Stimulated activated CD4-positive, alpha-beta T cell treated with anti-CD3 and anti-CD28 coated beads, Interleukin-15, amount 100 ng/mL, for 24 hours (primary cell): ENCODE data around the gene LAMA1.
"Not testable (repeated sequence)": the region's sequence is repeated elsewhere in the genome, so short reads cannot be mapped to it uniquely, and the experiment has no call there.

Experiments
- DNase-seq: peaks from one replicate; pipeline ENCODE4 v3.0.0-alpha.2; 2020

Gene LAMA1

GRCh38 chr18:7117390-7118355 lies at the start of gene LAMA1:
LAMA1 (minus strand) TSS chr18:7117797; CDS start chr18:7117720, 77 bp downstream.
- DNase-seq: no peak

- DNase-seq: no peak
Observed at GRCh38 chr18:7165846-7166393, 48.3 kb upstream of the LAMA1 start.

GRCh38 chr18:7164323-7165004 lies 46.9 kb upstream of the LAMA1 start:
- DNase-seq: no peak

- no peak for DNase-seq
Observed at GRCh38 chr18:7158216-7158615, 40.6 kb upstream of the LAMA1 start.

- no peak for DNase-seq
Observed at GRCh38 chr18:7157760-7158159, 40.2 kb upstream of the LAMA1 start.

- DNase-seq: no peak
Observed at GRCh38 chr18:7155887-7156286, 38.3 kb upstream of the LAMA1 start.

GRCh38 chr18:7155092-7155491 lies 37.5 kb upstream of the LAMA1 start:
- no peak for DNase-seq

- no peak for DNase-seq
Observed at GRCh38 chr18:7152440-7152839, 34.8 kb upstream of the LAMA1 start.

GRCh38 chr18:7147399-7147798 lies 29.8 kb upstream of the LAMA1 start:
- DNase-seq: no peak

GRCh38 chr18:7146067-7146466 lies 28.5 kb upstream of the LAMA1 start:
- no peak for DNase-seq

- DNase-seq: not testable (repeated sequence)
Observed at GRCh38 chr18:7144921-7145320, 27.3 kb upstream of the LAMA1 start.

GRCh38 chr18:7141287-7141686 lies 23.7 kb upstream of the LAMA1 start:
- DNase-seq: no peak

- DNase-seq: no peak
Observed at GRCh38 chr18:7139409-7139808, 21.8 kb upstream of the LAMA1 start.

GRCh38 chr18:7133181-7133580 lies 15.6 kb upstream of the LAMA1 start:
- no peak for DNase-seq

- DNase-seq: no peak
Observed at GRCh38 chr18:7132356-7133150, 15.0 kb upstream of the LAMA1 start.

- no peak for DNase-seq
Observed at GRCh38 chr18:7122376-7122775, 4.8 kb upstream of the LAMA1 start.

- DNase-seq: no peak
Observed at GRCh38 chr18:7116792-7117389, 706 bp downstream of the LAMA1 start.

- DNase-seq: no peak
Observed at GRCh38 chr18:7116001-7116730, 1.4 kb downstream of the LAMA1 start.

- no peak for DNase-seq
Observed at GRCh38 chr18:7112936-7113335, 4.7 kb downstream of the LAMA1 start.

- no peak for DNase-seq
Observed at GRCh38 chr18:7111134-7111533, 6.5 kb downstream of the LAMA1 start.

GRCh38 chr18:7105943-7106342 lies 11.7 kb downstream of the LAMA1 start:
- DNase-seq: no peak

- no peak for DNase-seq
Observed at GRCh38 chr18:7105268-7105667, 12.3 kb downstream of the LAMA1 start.
